ENCODE measurements around the gene NLRP9.

NLRP9 gene

GRCh38 chr19:55667511-55667910, 70.7 kb downstream of the NLRP9 start:
- TF ChIP-seq SIN3A (IDR thresholded peaks at IDR 0.05; ENCODE audit: borderline replicate concordance, insufficient read depth, low read length), result no peak
- no peak for TF ChIP-seq POLR2AphosphoS5 (IDR thresholded peaks at IDR 0.05; ENCODE audit: low read depth, low read length)
- TF ChIP-seq REST (IDR thresholded peaks at IDR 0.05; ENCODE audit: insufficient read depth in 1 of 2, low read depth in 2 of 2, low read length in 2 of 2), result no peak
- TF ChIP-seq FOXP2 (optimal IDR thresholded peaks at IDR 0.05; ENCODE audit: borderline replicate concordance, extremely low read depth, extremely low read length, insufficient read depth), result no peak
- no peak for TF ChIP-seq TAF1 (IDR thresholded peaks at IDR 0.05; ENCODE audit: borderline replicate concordance, insufficient read depth, low read length)

GRCh38 chr19:55667006-55667381, 71.2 kb downstream of the NLRP9 start:
- TF ChIP-seq SIN3A (IDR thresholded peaks at IDR 0.05; ENCODE audit: borderline replicate concordance, insufficient read depth, low read length) (no peak), FOXP2 (optimal IDR thresholded peaks at IDR 0.05; ENCODE audit: borderline replicate concordance, extremely low read depth, extremely low read length, insufficient read depth) (no peak), POLR2AphosphoS5 (IDR thresholded peaks at IDR 0.05; ENCODE audit: low read depth, low read length) (no peak), TAF1 (IDR thresholded peaks at IDR 0.05; ENCODE audit: borderline replicate concordance, insufficient read depth, low read length) (no peak)

DNA sequence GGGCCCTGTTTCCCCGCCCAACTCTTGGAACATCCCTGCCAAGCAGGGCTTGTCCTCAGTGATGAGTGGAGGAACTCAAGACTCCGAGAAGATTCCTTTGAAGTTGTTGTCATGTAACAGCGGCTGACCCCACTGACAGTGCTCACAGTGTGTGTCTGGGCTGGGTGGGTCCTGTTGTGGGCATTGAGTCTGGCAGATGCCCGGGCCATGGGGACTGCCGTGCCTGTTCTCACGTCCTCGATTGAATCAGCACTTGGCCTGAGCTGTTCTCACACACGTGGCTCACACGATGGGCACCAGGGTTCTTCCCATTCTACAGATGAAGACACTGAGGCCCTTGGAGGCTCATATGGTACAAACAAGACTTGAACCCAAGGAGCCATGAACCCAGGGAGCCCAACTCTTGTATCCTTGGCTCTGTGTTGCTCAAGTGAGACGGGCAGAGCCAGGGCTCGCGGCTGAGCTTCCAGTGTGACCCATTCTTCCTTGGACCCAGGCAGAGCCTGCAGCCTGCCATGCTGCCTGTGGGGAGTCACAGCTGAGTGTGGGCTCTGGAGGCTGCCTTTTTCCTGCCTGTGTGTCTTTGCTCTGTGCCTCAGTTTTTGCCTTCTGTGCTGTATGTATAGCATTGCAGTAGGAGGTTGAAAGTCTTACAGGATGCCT, 71.7 kb downstream of the NLRP9 start:
- no peak for TF ChIP-seq TAF1 (IDR thresholded peaks at IDR 0.05; ENCODE audit: borderline replicate concordance, insufficient read depth, low read length)
- no peak for TF ChIP-seq POLR2AphosphoS5 (IDR thresholded peaks at IDR 0.05; ENCODE audit: low read depth, low read length)
- TF ChIP-seq SIN3A (IDR thresholded peaks at IDR 0.05; ENCODE audit: borderline replicate concordance, insufficient read depth, low read length), result no peak
- no peak for TF ChIP-seq REST (IDR thresholded peaks at IDR 0.05; ENCODE audit: insufficient read depth in 1 of 2, low read depth in 2 of 2, low read length in 2 of 2)
- TF ChIP-seq FOXP2 (optimal IDR thresholded peaks at IDR 0.05; ENCODE audit: borderline replicate concordance, extremely low read depth, extremely low read length, insufficient read depth), result no peak

- no peak for TF ChIP-seq TAF1 (IDR thresholded peaks at IDR 0.05; ENCODE audit: borderline replicate concordance, insufficient read depth, low read length)
- no peak for TF ChIP-seq REST (IDR thresholded peaks at IDR 0.05; ENCODE audit: insufficient read depth in 1 of 2, low read depth in 2 of 2, low read length in 2 of 2)
- TF ChIP-seq POLR2AphosphoS5 (IDR thresholded peaks at IDR 0.05; ENCODE audit: low read depth, low read length), result no peak
- no peak for TF ChIP-seq FOXP2 (optimal IDR thresholded peaks at IDR 0.05; ENCODE audit: borderline replicate concordance, extremely low read depth, extremely low read length, insufficient read depth)
- TF ChIP-seq SIN3A (IDR thresholded peaks at IDR 0.05; ENCODE audit: borderline replicate concordance, insufficient read depth, low read length), result no peak
These were observed 74.2 kb downstream of the NLRP9 start for GRCh38 chr19:55663846-55664536.

GRCh38 chr19:55661826-55662225, 76.4 kb downstream of the NLRP9 start:
- TF ChIP-seq POLR2AphosphoS5 (IDR thresholded peaks at IDR 0.05; ENCODE audit: low read depth, low read length), result no peak
- no peak for TF ChIP-seq SIN3A (IDR thresholded peaks at IDR 0.05; ENCODE audit: borderline replicate concordance, insufficient read depth, low read length)
- TF ChIP-seq FOXP2 (optimal IDR thresholded peaks at IDR 0.05; ENCODE audit: borderline replicate concordance, extremely low read depth, extremely low read length, insufficient read depth), result no peak
- no peak for TF ChIP-seq REST (IDR thresholded peaks at IDR 0.05; ENCODE audit: insufficient read depth in 1 of 2, low read depth in 2 of 2, low read length in 2 of 2)
- no peak for TF ChIP-seq TAF1 (IDR thresholded peaks at IDR 0.05; ENCODE audit: borderline replicate concordance, insufficient read depth, low read length)
